Posterior cingulate gyrus (tissue), 11 donors: Measurements from ENCODE around the gene GRB2.
"Not testable (repeated sequence)": the region's sequence is repeated elsewhere in the genome, so short reads cannot be mapped to it uniquely, and the experiment has no call there.

Source experiments
- DNase-seq, 10 donors: peaks; one replicate each; pipeline versions ENCODE4 v3.0.0 to v3.0.0-alpha.2; 2020 to 2021; ENCODE audit warnings: mixed read lengths in 3 of 10
- intact Hi-C: fragments of 100-400 bp; cut with DNase I; formaldehyde crosslinking; loops from one replicate; pipeline ENCODE4 v1.15.1; 2023

The GRB2 gene

GRCh38 chr17:75392559-75392958 lies 12.9 kb downstream of the GRB2 start:
- DNase-seq: no peak
- intact Hi-C loops: no loop called here

DNA sequence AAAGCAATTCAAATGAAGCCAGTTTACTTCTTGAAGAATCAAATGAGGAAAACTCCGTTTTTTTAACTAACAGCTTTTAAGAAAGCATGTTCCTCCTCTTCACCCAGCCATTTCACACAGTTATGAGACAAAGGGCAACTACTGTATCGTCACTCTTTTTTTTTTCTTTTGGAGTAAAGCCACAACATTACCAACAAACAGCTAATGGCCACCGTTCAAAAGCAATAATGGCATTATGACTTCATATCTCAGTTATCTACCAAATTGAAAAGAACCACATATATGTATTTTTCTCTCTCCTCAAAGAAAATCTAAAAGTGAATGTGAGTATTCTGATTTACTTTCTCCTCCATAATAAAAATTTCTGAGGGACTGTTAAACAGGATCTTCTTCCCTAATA lies 14.5 kb downstream of the GRB2 start:
- intact Hi-C loops: no loop called here
- no peak for DNase-seq

DNA sequence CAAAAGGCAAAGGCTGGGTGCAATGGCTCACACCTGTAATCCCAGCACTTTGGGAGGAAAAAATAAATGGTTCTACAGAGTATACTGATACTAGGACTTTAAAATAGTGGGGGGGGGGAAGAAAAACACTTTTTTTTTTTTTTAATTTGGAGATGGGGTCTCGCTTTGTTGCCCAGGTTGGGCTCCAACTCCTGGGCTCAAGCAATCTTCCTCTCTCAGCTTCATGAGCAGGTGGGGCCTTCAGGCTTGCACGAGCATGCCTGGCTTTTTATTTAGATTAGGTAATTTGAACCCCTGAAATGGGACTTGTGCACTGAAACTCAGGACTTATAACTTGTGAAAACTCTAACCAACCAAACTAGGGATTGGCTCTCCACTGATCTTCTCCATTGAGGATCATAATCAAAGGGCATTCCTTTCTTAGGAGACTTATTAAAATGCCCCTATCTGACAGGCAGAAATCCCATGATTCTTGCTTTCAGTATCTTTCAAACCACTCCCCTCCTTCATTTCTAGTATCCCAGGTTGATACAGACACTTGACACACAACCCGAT lies 16.9 kb downstream of the GRB2 start:
- no peak for DNase-seq
- intact Hi-C loops: no loop called here

- no peak for DNase-seq
- intact Hi-C loops: no loop called here
Measured at GRCh38 chr17:75387771-75388170, 17.7 kb downstream of the GRB2 start.

GRCh38 chr17:75386430-75386829 lies 19.0 kb downstream of the GRB2 start:
- DNase-seq: no peak
- intact Hi-C loops: no loop called here

- intact Hi-C loops: no loop called here
Measured at GRCh38 chr17:75384751-75385150, 20.7 kb downstream of the GRB2 start.

GRCh38 chr17:75383842-75384195 lies 21.7 kb downstream of the GRB2 start:
- no peak for DNase-seq
- intact Hi-C loops: no loop called here

More at GRCh38 chr17:75384751-75385150, 20.7 kb downstream of the GRB2 start:
- DNase-seq: no peak

DNA sequence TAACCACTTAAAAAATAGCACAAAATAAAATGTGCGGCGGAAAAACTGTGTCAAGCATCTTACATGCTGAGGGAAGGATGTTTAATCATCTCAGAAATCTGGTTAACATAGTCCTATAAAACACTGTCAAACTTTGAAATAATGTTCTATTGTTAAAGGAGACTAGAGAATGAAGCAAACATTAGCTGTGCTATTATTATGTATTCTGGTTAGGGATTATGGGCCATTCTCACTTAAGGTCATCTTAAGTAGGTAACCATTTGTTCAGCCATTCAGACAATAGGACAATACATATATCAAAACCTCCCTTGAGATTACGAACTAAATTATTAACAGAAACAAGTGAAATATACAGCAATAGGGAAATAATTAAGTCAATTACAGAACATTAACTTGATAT lies 24.7 kb downstream of the GRB2 start:
- no peak for DNase-seq
- intact Hi-C loops: no loop called here

DNA sequence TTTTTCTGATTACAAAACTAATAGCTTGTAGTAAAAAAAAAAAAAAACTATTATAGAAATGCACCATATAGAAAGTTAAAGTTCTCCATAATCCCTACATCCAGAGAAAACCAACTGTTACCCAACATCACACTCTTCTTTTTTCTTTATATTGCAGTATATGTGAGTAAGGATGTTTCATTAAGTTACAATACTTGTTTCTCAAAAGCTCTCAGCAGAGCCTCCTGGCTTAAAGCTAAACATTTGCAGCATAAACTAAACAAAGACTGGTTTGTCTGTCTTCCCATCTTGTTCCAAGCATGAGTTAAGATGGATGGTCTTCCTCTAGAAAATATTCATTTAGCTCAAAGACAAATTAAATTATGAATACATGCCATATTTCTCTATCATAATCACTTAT lies 25.2 kb downstream of the GRB2 start:
- intact Hi-C loops: no loop called here
- DNase-seq: no peak

GRCh38 chr17:75379426-75379825 lies 26.1 kb downstream of the GRB2 start:
- DNase-seq: not testable (repeated sequence)
- intact Hi-C loops: loop anchor here (1.0 kb wide), 1 partner anchor 25 kb away; no protein-coding TSS in a partner anchor

DNA sequence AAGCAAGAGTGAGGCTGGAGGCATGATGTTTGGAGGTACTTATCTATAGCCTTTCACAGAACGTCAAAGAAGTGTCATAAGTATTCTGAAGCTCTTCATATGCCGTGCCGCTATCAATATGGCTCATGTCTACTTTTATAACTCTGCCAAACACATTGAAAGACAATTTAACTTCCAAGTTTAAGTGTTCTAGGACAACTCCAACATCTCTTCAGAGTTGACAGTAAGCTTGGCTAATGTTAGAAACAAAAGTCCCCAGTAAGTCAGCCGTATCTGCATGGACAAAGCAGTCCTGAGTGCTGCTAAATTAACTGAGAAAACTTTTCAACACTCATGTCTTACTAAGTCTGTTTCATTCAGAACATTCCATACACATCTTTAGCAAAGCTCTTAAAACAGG lies 32.2 kb downstream of the GRB2 start:
- intact Hi-C loops: no loop called here
- DNase-seq: no peak

DNA sequence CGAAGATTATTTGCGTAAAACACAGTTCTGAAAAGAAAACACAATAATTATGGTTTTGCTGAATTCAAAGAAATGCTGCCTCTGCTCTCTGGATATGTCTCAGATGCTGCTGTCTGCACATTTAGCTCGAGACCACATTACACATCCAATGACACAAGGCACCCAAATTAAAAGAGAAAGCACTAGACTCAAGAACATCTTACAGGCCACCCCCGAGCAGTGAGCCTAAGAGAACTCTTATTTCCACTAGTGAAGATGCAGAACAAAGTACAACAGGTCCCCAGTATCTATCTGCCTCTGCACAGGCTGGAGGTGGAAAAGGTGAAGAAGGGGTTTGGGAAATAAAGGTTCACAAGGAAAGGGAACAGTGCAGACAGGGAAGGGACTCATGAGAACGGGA lies 33.5 kb downstream of the GRB2 start:
- no peak for DNase-seq
- intact Hi-C loops: no loop called here

DNA sequence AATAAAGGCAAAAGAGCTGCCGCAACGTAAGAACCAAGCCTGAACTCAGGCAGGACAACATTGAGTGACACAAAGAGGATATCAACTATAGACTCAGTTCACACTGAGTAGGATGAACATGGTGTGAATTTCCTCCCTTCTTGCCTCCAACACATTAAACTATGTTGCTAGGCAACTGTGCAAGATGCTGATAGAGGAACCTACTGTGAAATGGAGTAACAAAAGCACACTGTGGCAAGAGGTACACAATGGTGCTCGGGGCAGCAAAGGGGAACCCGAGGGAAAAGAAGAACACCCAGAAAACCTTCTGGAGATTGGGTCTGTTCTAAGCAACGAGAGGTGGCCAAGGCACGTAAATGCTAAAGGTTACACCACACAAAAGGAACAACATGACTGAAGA lies 34.1 kb downstream of the GRB2 start:
- DNase-seq: no peak
- intact Hi-C loops: no loop called here

GRCh38 chr17:75370286-75370915 lies 35.1 kb downstream of the GRB2 start:
- peak in 8 of 10 donors; percentile 21 to 92 (median 42) for DNase-seq
- intact Hi-C loops: no loop called here

DNA sequence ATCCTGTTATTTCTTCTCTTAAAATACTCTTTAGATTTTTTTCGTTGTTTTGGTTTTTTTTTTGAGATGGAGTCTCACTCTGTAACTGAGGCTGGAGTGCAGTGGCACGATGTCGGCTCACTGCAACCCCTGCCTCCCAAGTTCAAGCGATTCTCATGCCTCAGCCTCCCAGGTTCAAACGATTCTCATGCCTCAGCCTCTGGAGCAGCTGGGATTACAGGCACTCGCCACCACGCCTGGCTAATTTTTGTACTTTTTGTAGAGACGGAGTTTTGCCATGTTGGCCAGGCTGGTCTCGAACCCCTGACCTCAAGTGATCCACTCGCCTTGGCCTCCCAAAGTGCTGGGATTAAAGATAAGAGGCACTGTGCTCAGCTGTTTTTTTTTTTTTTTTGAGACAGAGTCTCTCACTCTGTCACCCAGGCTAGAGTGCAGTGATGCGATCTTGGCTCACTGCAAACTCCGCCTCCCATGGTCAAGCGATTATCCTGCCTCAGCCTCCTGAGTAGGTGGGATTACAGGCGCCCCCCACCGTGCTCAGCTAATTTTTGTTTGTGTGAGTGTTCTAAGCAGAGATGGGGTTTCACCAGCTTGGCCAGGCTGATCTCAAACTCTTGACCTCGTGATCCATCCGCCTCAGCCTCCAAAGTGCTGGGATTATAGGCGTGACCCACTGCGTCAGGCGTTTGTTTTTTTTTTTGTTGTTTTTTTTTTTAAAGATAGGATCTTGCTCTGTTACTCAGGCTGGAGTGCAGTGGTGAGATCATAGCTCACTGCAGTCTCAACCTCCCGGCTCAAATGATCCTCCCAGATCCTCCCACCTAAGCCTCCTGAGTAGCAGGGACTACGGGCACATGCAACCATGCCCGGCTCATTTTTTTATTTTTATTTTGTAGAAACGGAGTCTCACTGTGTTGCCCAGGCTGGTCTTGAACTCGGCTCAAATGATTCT lies 37.4 kb downstream of the GRB2 start:
- intact Hi-C loops, DNase-seq: not testable (repeated sequence)

DNA sequence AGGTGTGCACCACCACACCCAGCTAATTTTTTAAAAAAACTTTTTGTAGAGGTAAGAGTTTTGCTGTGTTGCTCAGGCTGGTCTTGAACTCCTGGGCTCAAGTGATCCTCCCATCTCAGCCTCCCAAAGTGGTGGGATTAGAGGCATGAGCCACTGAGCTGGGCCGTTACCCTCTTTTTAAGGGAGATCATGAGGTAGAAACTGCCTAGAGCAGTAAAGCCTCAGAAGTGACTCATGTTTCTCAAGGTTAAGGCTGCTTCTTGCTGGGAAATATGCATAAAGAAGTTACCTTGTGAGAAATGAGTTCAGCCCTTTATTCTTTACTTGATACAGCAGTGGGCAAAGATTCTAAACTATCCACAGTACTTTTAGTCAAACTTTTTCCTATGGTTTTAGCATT lies 38.2 kb downstream of the GRB2 start:
- intact Hi-C loops: no loop called here
- no peak for DNase-seq

DNA sequence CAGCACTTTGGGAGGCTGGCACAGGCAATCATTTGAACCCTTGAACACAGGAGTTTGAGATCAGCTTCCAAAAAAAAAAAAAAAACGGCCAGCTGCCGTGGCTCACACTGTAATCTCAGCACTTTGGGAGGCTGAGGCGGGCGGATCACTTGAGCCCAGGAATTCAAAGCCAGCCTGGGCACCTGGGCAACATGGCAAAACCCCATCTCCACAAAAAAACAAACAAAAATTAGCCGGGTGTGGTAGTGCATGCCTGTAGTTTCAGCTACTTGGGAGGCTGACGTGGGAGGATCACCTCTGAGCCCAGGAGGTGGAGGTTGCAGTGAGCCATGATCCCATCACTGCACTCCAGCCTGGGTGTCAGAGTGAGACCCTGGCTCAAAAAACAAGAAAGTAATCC lies 39.0 kb downstream of the GRB2 start:
- intact Hi-C loops: no loop called here
- no peak for DNase-seq

GRCh38 chr17:75365931-75366275 lies 39.6 kb downstream of the GRB2 start:
- intact Hi-C loops: no loop called here
- DNase-seq: no peak

GRCh38 chr17:75365009-75365930 lies 40.2 kb downstream of the GRB2 start:
- intact Hi-C loops: no loop called here
- peak in 3 of 10 donors; percentile 17 to 86 (median 31) for DNase-seq

DNA sequence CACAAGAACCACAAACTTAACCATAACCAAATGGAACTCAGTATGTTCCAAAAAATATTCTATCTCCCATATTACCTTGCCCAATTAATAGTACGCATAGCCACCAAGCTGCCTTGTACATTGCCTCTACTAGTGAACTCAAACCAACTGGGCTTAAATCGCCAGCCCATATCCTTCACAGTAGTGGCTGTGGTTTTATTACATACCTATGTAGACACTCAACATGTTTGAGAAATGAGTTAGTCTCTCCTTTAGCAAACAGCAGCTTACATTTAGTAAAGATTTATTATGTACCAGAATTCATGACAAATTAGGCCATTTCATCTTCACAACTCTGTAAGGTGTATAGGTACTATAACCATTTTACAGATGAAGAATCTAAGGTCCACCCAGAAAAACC lies 41.4 kb downstream of the GRB2 start:
- no peak for DNase-seq
- intact Hi-C loops: no loop called here

DNA sequence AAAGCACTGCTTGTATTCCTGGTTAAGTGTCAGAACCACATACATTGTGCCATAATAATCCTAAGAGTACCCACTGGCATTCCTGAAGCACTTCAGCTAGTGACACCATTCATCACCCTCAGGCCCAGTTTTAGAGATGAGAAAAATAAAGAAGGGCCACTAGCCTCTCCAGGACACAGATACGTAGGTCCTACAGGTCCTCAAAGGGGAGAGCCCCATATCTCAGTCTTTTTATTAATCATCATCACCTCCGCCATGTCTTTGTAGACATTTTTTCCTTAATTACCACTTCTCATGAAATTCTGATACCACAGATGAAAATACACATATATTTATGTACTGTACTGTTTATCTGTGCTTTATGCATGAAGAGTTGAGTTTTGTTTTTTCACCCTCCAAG lies 43.5 kb downstream of the GRB2 start:
- intact Hi-C loops: no loop called here

More for the DNA sequence above, 43.5 kb downstream of the GRB2 start:
- no peak for DNase-seq
